Astrocyte of the spinal cord (primary cell): ENCODE data around the gene SH2D3C.

ENCODE experiments used
- DNase-seq: peaks from one replicate; pipeline ENCODE4 v3.0.0; 2011; ENCODE audit warnings: low read depth, low spot score
- H3K4me3 ChIP-seq: 2 replicates; pipeline ENCODE4 v1.5.1; 2011; ENCODE audit warnings: low read depth, mild to moderate bottlenecking, low read length, moderate library complexity
- CTCF ChIP-seq: IDR thresholded peaks from 2 replicates; pipeline ENCODE4 v1.5.1; 2012; ENCODE audit warnings: low read depth, mild to moderate bottlenecking, low read length, inconsistent platforms
- in situ Hi-C: cut with HindIII; loops from 2 replicates; pipeline ENCODE4 v1.10.0; 2017; ENCODE audit warnings: low sequenced_read_pairs

SH2D3C gene

GRCh38 chr9:127767909-127768331 lies 10.5 kb downstream of the SH2D3C start:
- H3K4me3 ChIP-seq, result no peak overlapping the region
- in situ Hi-C loops, result no loop called here
- DNase-seq, result peak; percentile 16
- no peak for TF ChIP-seq CTCF

- no peak for DNase-seq
- no peak overlapping the region for H3K4me3 ChIP-seq
- in situ Hi-C loops, result no loop called here
- no peak for TF ChIP-seq CTCF
These were observed 11.1 kb downstream of the SH2D3C start for GRCh38 chr9:127767410-127767809.

GRCh38 chr9:127765418-127765817 lies 13.0 kb downstream of the SH2D3C start:
- no peak for DNase-seq
- no peak overlapping the region for H3K4me3 ChIP-seq
- in situ Hi-C loops, result no loop called here
- no peak for TF ChIP-seq CTCF

GRCh38 chr9:127763918-127764384 lies 14.5 kb downstream of the SH2D3C start:
- no peak for DNase-seq
- peak; percentile 43 for TF ChIP-seq CTCF
- in situ Hi-C loops, result no loop called here
- no peak overlapping the region for H3K4me3 ChIP-seq

- no peak overlapping the region for H3K4me3 ChIP-seq
- in situ Hi-C loops, result no loop called here
- no peak for DNase-seq
- TF ChIP-seq CTCF, result no peak
These were observed 16.3 kb downstream of the SH2D3C start for GRCh38 chr9:127762111-127762676.

GRCh38 chr9:127761491-127761956 lies 16.9 kb downstream of the SH2D3C start:
- no peak for TF ChIP-seq CTCF
- no peak overlapping the region for H3K4me3 ChIP-seq
- no peak for DNase-seq
- in situ Hi-C loops, result no loop called here
